OCI-LY7 (cell line): ENCODE results near the gene PODXL2.

ENCODE experiments used
- CTCF ChIP-seq: fragments of 200-600 bp; sonication (generic); conservative IDR thresholded peaks from 2 replicates; pipeline ENCODE4 v1.5.1; 2014; ENCODE audit warnings: mild to moderate bottlenecking, antibody characterized with exemption, low read length, moderate library complexity, mixed read lengths
- EZH2phosphoT487 ChIP-seq: fragments of 200-600 bp; sonication (generic); IDR thresholded peaks from 2 replicates; pipeline ENCODE4 v1.6.1; 2018; ENCODE audit warnings: low read depth, borderline replicate concordance, mild to moderate bottlenecking, mixed run types, antibody characterized with exemption, low read length, moderate library complexity, mixed read lengths

- TF ChIP-seq CTCF (no peak), EZH2phosphoT487 (no peak)
Measured at GRCh38 chr3:127585813-127586413, 43.1 kb upstream of the PODXL2 start.
